GM19025 (cell line): Measurements from ENCODE around the gene NPC1.

ENCODE experiments used
- ATAC-seq: cut with Tn5 transposase; IDR thresholded peaks from one replicate; pipeline ENCODE4 v1.9.1; 2021; ENCODE audit warnings: mild to moderate bottlenecking, low read depth, moderate library complexity; ENCODE audit not compliant: unreplicated experiment

The NPC1 gene

GRCh38 chr18:23612434-23613090 is 26.3 kb upstream of the NPC1 start:
- ATAC-seq: peak; percentile 52

GRCh38 chr18:23609390-23610023 is 23.2 kb upstream of the NPC1 start:
- ATAC-seq: no peak

DNA sequence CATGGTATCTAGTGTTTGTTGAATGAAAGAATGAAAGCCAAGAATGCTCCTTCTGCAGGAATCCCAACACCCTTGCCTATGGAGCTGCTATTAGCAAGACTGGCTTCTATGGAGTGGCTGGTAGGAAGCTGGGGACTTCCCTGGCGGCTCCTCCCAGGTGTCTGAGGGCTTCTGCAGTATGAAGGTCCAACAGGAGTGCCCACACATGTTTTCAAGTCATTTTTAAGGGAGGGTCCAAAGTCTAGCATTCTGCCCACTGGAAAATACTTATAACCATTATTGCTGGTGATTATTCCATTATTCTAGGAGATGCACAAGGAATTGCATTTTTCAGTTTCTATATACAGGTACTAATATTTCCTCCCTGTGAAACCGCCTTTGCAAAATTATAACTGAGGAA is 21.9 kb upstream of the NPC1 start:
- no peak for ATAC-seq

DNA sequence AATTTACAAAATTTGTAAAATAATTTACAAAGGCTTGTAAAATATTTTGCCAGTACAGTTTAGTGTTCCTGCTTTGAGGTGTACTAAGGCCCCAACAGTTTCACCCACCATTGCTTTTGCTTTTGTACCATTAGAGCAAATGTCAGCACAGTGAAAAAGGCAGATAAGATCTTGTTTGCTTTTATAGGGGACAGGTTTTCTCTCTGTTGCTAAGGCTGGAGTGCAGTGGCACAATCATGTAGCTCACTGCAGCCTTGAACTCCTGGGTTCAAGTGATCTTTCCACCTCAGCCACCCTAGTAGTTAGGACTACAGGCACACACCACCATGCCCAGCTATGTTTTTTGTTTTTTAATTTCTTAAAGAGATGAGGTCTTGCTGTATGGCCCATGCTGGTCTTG is 19.6 kb upstream of the NPC1 start:
- no peak for ATAC-seq

- ATAC-seq: no peak
Measured at GRCh38 chr18:23599809-23600208, 13.5 kb upstream of the NPC1 start.

GRCh38 chr18:23596183-23596582 is 9.9 kb upstream of the NPC1 start:
- no peak for ATAC-seq

- no peak for ATAC-seq
Measured at GRCh38 chr18:23595591-23595990, 9.3 kb upstream of the NPC1 start.

DNA sequence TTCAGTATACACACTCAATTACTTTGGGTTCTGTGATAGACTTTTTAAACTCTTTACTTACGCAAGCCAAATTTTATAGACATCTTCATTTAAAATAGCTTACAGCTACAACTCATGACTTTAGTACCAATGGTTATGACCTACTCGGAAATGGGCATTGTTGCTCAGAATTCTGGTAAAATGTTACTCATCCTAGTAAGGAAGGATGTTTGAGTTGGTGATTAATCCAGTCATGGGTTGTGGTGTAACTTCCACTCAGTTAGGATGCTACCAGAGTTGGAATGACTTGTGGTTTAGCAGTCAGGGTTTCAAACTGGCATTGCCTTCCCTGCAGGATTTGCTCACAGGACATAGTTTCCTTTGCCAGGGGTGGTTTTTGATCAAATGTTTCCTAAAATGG is 7.4 kb upstream of the NPC1 start:
- ATAC-seq: no peak

- ATAC-seq: no peak
Measured at GRCh38 chr18:23592911-23593310, 6.6 kb upstream of the NPC1 start.

DNA sequence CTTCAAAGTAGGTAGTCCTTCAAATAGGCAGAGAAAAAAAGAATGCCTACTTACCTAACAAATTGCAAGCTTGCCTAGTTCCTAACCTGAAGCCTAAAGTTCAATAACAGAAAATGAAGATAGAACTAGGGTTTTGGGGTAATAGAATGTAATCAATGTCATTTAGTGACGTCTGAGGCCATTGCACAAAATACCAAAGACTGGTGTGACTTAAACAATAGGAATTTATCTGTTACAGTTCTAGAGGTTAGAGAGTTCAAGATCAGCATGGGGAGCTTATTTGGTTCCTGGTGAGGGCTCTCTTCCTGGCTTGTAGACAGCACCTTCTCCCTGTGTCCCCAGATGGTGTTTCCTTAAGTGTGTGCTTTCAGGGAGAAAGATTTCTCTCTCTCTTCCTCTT is 4.7 kb upstream of the NPC1 start:
- ATAC-seq: no peak

- no peak for ATAC-seq
Measured at GRCh38 chr18:23588836-23589560, 2.7 kb upstream of the NPC1 start.

GRCh38 chr18:23587220-23587642 is 925 bp upstream of the NPC1 start:
- no peak for ATAC-seq

DNA sequence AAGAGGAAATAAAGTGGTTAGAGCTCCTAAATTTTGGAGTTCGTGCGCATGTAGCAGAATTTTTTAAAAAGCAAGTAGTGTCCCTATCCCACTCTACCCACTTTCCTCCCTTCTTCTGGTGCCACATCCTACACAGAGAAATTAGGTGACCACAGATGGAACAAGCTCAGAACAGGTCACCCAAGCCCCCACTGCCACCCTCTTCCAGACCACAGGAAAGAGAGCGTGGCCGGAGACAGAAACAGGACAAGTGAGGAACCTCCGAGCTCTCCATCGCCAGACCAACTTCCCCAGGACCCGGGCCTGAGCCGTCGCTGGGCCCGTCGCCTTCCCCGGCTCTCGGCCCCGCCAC is 433 bp downstream of the NPC1 start:
- no peak for ATAC-seq

- ATAC-seq: no peak
Measured at GRCh38 chr18:23585007-23585871, 1.1 kb downstream of the NPC1 start.

DNA sequence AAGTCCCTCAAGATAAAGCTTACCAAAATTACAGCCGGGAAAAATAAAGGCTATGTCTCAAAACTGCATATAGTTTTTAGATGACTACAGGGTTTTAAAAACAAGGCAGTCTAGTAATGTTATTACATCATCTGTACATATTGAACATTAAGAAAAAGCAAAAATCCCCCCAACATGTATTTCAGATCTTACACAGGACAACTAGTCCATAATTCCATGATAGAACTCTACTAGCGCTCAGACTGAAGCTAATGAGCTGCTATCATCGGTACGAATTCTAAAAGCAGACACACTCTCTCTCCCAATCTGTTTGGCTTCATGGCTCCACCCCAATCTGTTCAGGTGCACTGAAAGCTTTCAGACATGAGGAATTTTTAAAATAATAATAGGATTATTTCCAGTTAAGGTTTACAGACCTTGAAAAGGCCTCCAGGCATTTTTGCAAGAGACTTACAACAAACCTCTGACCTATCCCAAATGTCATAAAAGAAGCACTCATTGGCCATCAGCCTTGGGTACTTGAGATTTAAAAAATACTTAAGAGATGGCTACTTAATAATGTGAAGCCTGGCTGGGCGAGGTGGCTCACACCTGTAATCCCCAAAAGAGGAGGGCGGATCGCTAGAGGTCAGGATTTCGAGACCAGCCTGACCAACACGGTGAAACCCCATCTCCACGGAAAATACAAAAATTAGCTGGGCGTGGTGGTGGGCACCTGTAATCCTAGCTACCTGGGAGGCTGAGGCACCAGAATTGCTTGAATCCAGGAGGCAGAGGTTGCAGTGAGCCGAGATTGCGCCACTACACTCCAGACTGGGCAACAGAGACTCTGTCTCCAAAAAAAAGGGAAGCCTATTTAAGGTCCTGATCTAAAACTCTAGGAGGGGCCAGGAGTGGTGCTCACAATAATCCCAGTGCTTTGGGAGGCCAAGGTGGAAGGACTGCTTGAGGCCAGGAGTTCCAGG is 2.0 kb downstream of the NPC1 start:
- no peak for ATAC-seq

GRCh38 chr18:23583071-23583865 is 3.0 kb downstream of the NPC1 start:
- ATAC-seq: no peak

DNA sequence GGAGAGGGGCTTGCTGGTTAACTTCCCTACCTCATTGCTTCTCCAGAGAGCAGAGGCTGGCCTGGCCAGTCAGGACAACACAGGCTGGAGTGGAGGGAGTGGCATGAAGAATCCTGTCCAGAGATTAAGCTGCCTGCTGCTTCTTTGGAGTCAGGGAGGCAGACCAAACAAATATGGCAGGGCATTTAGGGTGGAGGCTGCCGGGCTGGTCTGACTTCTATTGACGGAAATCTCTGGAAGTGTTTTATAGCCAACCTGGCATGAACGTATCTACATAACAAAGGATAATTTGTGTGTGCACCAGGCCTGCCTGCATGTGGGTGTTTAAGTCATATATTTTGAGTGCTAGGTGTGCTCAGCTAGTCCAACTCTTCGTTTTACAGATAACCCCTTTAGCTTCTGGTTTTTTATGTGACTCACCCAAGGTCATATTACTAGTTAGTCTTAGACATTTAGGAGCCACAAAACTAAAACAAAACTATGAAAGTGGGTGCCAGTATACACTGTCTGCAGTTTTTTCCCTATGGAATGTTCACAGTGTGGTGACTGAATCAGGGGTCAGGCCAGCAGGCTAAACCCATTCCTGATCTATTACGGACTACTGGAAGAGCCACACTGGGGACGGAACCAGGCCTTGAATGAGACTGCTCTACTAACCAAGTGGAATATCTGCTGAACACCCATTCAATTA is 5.5 kb downstream of the NPC1 start:
- no peak for ATAC-seq

DNA sequence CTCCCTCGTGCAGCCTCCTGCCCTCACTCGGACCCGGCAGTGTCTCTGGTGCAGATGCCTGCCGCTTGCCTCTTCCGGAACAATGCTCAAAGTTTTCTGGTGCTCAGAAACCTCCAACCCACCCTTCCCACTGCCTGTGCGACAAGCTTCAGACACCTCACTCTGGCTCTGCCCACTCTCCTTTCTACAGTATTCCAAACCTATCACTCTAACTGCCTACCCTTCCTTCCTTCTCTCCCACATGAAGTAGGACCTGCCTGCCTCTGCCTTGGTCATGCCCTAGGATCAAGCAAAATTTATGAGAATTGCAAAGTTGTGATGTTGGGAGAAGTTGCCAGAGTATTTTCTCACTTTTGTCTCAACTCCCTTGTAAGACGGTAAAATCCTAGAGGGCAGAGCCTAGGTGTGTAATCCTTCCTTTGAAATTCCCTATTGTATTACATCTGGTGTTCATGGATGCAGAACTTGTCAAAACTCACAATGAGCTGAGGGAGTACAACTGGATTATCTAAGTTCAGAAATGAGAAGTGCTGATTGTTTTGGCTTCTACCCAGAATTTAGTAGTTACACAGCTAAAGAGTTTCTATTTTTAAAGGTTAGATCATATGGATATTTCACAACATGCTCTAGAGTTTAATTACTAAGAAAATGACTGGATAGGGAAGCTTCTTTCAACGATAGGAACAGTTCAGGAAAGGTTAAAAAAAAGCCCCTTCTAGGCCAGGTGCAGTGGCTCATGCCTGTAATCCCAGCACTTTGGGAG is 7.2 kb downstream of the NPC1 start:
- ATAC-seq: no peak
